ENCODE measurements around the gene RBM28.

RBM28 gene

DNA sequence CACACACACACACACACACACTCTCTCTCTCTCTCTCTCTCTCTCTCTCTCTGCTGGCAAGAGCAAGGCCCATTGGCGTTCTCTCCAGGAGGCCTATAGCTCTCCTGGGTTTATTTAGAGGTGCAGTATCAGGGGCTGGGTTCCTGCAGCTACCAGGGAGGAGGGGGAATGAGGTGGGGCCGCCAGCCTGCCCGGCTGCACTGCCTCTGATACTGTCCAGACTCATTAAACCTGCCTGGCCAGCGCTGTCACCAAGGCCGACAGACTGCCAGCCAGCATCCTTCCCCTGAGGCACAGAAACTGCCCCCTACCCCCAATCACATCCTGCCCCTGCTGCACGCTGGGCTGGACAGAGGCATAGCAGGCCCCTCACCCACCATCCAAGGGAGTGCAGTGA, 13.5 kb upstream of the RBM28 start:
- peaks cover 9% of the 10 kb centered on the region for H3K27me3 ChIP-seq
- no peak overlapping the region for H3K4me3 ChIP-seq (ENCODE audit: low read depth in 1 of 2, low read length in 1 of 2)
- peaks cover 56 to 60% of the 10 kb centered on the region in 2 experiments for H3K4me1 ChIP-seq (ENCODE audit: control insufficient read depth in 1 of 2, insufficient read depth in 1 of 2, low read depth in 1 of 2, low read length in 1 of 2)
- no peaks in the 10 kb centered on the region for H3K9me3 ChIP-seq
- TF ChIP-seq, protein P1, sequence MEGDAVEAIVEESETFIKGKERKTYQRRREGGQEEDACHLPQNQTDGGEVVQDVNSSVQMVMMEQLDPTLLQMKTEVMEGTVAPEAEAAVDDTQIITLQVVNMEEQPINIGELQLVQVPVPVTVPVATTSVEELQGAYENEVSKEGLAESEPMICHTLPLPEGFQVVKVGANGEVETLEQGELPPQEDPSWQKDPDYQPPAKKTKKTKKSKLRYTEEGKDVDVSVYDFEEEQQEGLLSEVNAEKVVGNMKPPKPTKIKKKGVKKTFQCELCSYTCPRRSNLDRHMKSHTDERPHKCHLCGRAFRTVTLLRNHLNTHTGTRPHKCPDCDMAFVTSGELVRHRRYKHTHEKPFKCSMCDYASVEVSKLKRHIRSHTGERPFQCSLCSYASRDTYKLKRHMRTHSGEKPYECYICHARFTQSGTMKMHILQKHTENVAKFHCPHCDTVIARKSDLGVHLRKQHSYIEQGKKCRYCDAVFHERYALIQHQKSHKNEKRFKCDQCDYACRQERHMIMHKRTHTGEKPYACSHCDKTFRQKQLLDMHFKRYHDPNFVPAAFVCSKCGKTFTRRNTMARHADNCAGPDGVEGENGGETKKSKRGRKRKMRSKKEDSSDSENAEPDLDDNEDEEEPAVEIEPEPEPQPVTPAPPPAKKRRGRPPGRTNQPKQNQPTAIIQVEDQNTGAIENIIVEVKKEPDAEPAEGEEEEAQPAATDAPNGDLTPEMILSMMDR (IDR thresholded peaks at IDR 0.05), result no peak
- H3K27ac ChIP-seq, result no peak overlapping the region
- no peaks in the 10 kb centered on the region for H3K36me3 ChIP-seq

DNA sequence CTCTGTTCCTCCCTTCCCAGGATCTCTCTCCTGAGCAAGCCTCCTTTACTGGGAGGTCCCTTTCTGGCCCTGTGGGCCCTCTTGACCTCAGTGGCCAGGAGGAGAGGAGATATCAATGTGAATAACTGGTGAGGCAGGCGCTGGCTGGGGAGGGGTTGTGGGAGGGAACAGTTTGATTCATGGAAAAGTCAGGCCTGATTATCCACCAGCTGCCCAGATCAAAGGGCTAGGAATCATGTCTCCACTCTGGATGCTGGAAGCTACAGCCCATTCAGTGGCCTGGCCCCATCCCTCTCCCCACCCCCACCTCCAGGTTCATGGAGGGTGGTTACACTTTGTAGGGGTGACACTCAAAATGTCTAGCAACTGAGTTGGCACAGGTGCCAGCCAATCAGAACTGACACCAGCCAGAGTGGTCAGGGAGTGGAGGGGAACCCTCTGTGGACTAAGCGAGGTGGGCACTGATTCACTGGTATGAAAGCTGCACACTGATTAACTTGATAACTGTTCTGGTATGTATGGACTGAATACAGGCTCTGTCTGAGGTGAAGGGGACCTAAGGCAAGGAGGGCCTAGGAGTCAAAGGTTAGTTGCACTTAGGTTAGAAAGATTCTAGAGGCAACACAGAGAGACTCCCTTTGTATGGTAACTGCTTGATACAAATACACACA, 13.0 kb upstream of the RBM28 start:
- Histone ChIP-seq H3K4me1 (ENCODE audit: control insufficient read depth in 1 of 2, insufficient read depth in 1 of 2, low read depth in 1 of 2, low read length in 1 of 2) (peaks cover 54 to 58% of the 10 kb centered on the region in 2 experiments), H3K27me3 (peaks cover 14% of the 10 kb centered on the region)

DNA sequence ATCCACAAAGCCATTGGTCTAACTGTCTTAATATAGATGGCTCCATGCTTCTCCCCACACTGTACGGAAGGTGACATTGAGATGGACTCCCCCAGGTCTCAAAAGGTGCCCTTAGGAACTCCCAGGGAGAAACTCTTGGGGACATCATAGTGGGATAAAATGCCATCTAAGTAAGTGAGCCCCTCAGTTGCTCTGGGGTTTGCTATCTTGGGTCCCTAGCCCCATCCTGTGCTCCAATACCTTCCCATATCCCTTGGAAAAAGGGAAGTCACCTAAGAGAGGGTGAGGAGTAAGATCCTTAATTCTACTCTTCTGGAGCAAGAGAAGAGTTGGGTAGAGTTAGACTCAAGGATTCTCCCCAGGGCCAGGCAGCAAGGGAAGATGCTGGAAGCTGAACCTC, 9.9 kb upstream of the RBM28 start:
- Histone ChIP-seq H3K9me3 (no peaks in the 10 kb centered on the region), H3K4me1 (ENCODE audit: control insufficient read depth in 1 of 2, insufficient read depth in 1 of 2, low read depth in 1 of 2, low read length in 1 of 2) (peaks cover 36 to 40% of the 10 kb centered on the region in 2 experiments), H3K36me3 (no peaks in the 10 kb centered on the region), H3K27me3 (peaks cover 32% of the 10 kb centered on the region), H3K4me3 (ENCODE audit: low read depth in 1 of 2, low read length in 1 of 2) (no peak overlapping the region), H3K27ac (no peak overlapping the region)
- TF ChIP-seq, protein P1 (IDR thresholded peaks at IDR 0.05), result no peak

More for the DNA sequence above, 13.0 kb upstream of the RBM28 start:
- Histone ChIP-seq H3K9me3 (no peaks in the 10 kb centered on the region), H3K27ac (no peak overlapping the region), H3K4me3 (ENCODE audit: low read depth in 1 of 2, low read length in 1 of 2) (no peak overlapping the region), H3K36me3 (no peaks in the 10 kb centered on the region)
- TF ChIP-seq, protein P1 (IDR thresholded peaks at IDR 0.05), result no peak

GRCh38 chr7:128353189-128353588, 9.5 kb upstream of the RBM28 start:
- Histone ChIP-seq H3K4me1 (ENCODE audit: control insufficient read depth in 1 of 2, insufficient read depth in 1 of 2, low read depth in 1 of 2, low read length in 1 of 2) (peaks cover 31 to 36% of the 10 kb centered on the region in 2 experiments), H3K27ac (no peak overlapping the region), H3K36me3 (no peaks in the 10 kb centered on the region), H3K27me3 (peaks cover 32% of the 10 kb centered on the region), H3K4me3 (ENCODE audit: low read depth in 1 of 2, low read length in 1 of 2) (no peak overlapping the region), H3K9me3 (no peaks in the 10 kb centered on the region)
- TF ChIP-seq, protein P1 (IDR thresholded peaks at IDR 0.05), result no peak

GRCh38 chr7:128352636-128353035, 8.9 kb upstream of the RBM28 start:
- peak overlapping the region in 1 of 2 experiments; percentile 46 for H3K4me3 ChIP-seq (ENCODE audit: low read depth in 1 of 2, low read length in 1 of 2)

More at GRCh38 chr7:128352636-128353035, 8.9 kb upstream of the RBM28 start:
- peaks cover 32% of the 10 kb centered on the region for H3K27me3 ChIP-seq
- H3K36me3 ChIP-seq, result no peaks in the 10 kb centered on the region
- TF ChIP-seq, protein P1 (IDR thresholded peaks at IDR 0.05), result no peak
- no peak overlapping the region for H3K27ac ChIP-seq
- no peaks in the 10 kb centered on the region for H3K9me3 ChIP-seq
- peaks cover 26 to 31% of the 10 kb centered on the region in 2 experiments for H3K4me1 ChIP-seq (ENCODE audit: control insufficient read depth in 1 of 2, insufficient read depth in 1 of 2, low read depth in 1 of 2, low read length in 1 of 2)
